Endothelial cell of umbilical vein (primary cell): ENCODE data around the gene TMEM269. TPM values are rescaled to one million over a fixed set of nuclear protein-coding genes. Genes with fewer than 3 reads are reported as not detected.

Experiments used
- BruUV-seq: library from RNA; stranded (reverse); fragments of 400-500 nt; replicated peaks from 2 replicates; lab custom pipeline; 2021; lab: Mats Ljungman, UMichigan
- CTCF ChIA-PET: fragments of 300-600, 350-600 bp; sonication (Branson Sonifier 250); formaldehyde crosslinking; loops from one replicate; lab custom pipeline; 2021; ENCODE audit warnings: antibody characterized with exemption, inconsistent platforms; lab: Charles Lee
- POLR2A ChIA-PET: fragments of 300-600, 350-600 bp; sonication (Branson Sonifier 250); formaldehyde crosslinking; loops from one replicate; lab custom pipeline; 2021; ENCODE audit warnings: antibody characterized with exemption, inconsistent platforms; lab: Charles Lee
- DNase-seq: peaks from one replicate; pipeline ENCODE4 v3.0.0-alpha.2; 2011; ENCODE audit warnings: low read depth, low spot score
- FAIRE-seq: peaks from 2 replicates; lab custom pipeline; 2011; peaks lifted over from hg19 to GRCh38; lab: Jason Lieb, UNC
- H2AFZ ChIP-seq: 2 replicates; pipeline ENCODE4 v1.6.0; 2012; ENCODE audit warnings: low read depth, low read length, control low read depth, inconsistent platforms
- H3K27ac ChIP-seq: 2 replicates; pipeline ENCODE4 v1.5.1; 2011; ENCODE audit warnings: low read depth, mild to moderate bottlenecking, control low read depth, low read length, moderate library complexity; ENCODE audit not compliant: insufficient read depth
- H3K27me3 ChIP-seq, 2 experiments: 2 replicates each; pipeline versions ENCODE4 v1.6.0 to v1.6.1; 2011; ENCODE audit warnings: low read length in 2 of 2, mixed read lengths in 1 of 2; ENCODE audit not compliant: control insufficient read depth in 2 of 2, insufficient read depth in 2 of 2
- H3K36me3 ChIP-seq, 2 experiments: 2 replicates in 1 of 2; 3 replicates in 1 of 2; pipeline ENCODE4 v1.5.1; 2011; ENCODE audit warnings: low read length in 2 of 2, mild to moderate bottlenecking in 1 of 2, moderate library complexity in 1 of 2; ENCODE audit not compliant: control insufficient read depth in 2 of 2, insufficient read depth in 2 of 2; ENCODE audit errors: extremely low read depth in 1 of 2
- H3K4me1 ChIP-seq: 3 replicates; pipeline ENCODE4 v1.5.1; 2011; ENCODE audit warnings: mild to moderate bottlenecking, low read length; ENCODE audit not compliant: control insufficient read depth, insufficient read depth; ENCODE audit errors: extremely low read depth
- H3K4me2 ChIP-seq: 2 replicates; pipeline ENCODE4 v1.6.1; 2011; ENCODE audit warnings: low read length, control low read depth, mixed read lengths; ENCODE audit not compliant: insufficient read depth
- H3K4me3 ChIP-seq, 3 experiments: fragments of 200-600 bp in 1 of 3; sonication (generic), shearing (Covaris generic) in 1 of 3; replicated peaks in 1 of 3; 2 replicates each; pipeline ENCODE4 v1.5.1; 2011 to 2016; ENCODE audit warnings: control low read depth in 3 of 3, low read length in 3 of 3, mild to moderate bottlenecking in 2 of 3, inconsistent platforms in 1 of 3, low read depth in 1 of 3, moderate library complexity in 1 of 3; ENCODE audit not compliant: insufficient read depth in 1 of 3
- H3K79me2 ChIP-seq: 2 replicates; pipeline ENCODE4 v1.6.0; 2012; ENCODE audit warnings: low read length, inconsistent platforms; ENCODE audit not compliant: control insufficient read depth, insufficient read depth
- H3K9ac ChIP-seq: replicated peaks from 2 replicates; pipeline ENCODE3; 2011; ENCODE audit warnings: low read length, control low read depth; ENCODE audit not compliant: insufficient read depth; ENCODE audit errors: extremely low read depth
- H3K9me1 ChIP-seq: replicated peaks from 3 replicates; pipeline ENCODE4 v1.6.0; 2011; ENCODE audit warnings: mild to moderate bottlenecking, low read length; ENCODE audit not compliant: control insufficient read depth, insufficient read depth; ENCODE audit errors: extremely low read depth
- H3K9me3 ChIP-seq: replicated peaks from 2 replicates; pipeline ENCODE4 v1.5.1; 2012; ENCODE audit warnings: low read length, inconsistent platforms; ENCODE audit not compliant: control insufficient read depth, insufficient read depth
- H4K20me1 ChIP-seq: replicated peaks from 2 replicates; pipeline ENCODE3; 2011; ENCODE audit warnings: mild to moderate bottlenecking, low read length; ENCODE audit not compliant: control insufficient read depth, insufficient read depth; ENCODE audit errors: extremely low read depth
- CTCF ChIP-seq, 2 donors: IDR thresholded peaks; 1 replicate in 1 of 2; 2 replicates in 1 of 2; pipeline ENCODE4 v1.5.1; 2011; ENCODE audit warnings: low read length in 2 of 2, mild to moderate bottlenecking in 2 of 2, moderate library complexity in 2 of 2, control low read depth in 1 of 2, inconsistent platforms in 1 of 2, low read depth in 1 of 2; ENCODE audit not compliant: insufficient read depth in 1 of 2; ENCODE audit errors: extremely low read depth in 1 of 2
- EZH2 ChIP-seq: IDR thresholded peaks from 2 replicates; pipeline ENCODE4 v1.6.1; 2012; ENCODE audit warnings: borderline replicate concordance, low read depth, mild to moderate bottlenecking, moderate library complexity, low read length, inconsistent platforms; ENCODE audit not compliant: severe bottlenecking
- FOS ChIP-seq: IDR thresholded peaks from 2 replicates; pipeline ENCODE4 v1.6.1; 2011; ENCODE audit warnings: mild to moderate bottlenecking, low read length, moderate library complexity, borderline replicate concordance; ENCODE audit not compliant: insufficient read depth
- GATA2 ChIP-seq: IDR thresholded peaks from 2 replicates; pipeline ENCODE4 v1.7.0; 2011; ENCODE audit warnings: low read depth, mild to moderate bottlenecking, moderate library complexity, mixed read lengths, low read length; ENCODE audit not compliant: insufficient read length, insufficient read depth
- JUN ChIP-seq: IDR thresholded peaks from 2 replicates; pipeline ENCODE4 v1.6.1; 2011; ENCODE audit warnings: borderline replicate concordance, low read depth; ENCODE audit not compliant: insufficient read length, insufficient read depth
- MAX ChIP-seq: IDR thresholded peaks from 2 replicates; pipeline ENCODE4 v1.6.1; 2011; ENCODE audit not compliant: insufficient read depth, insufficient read length
- MYC ChIP-seq: IDR thresholded peaks from one replicate; pipeline ENCODE4 v1.6.1; 2011; ENCODE audit warnings: mild to moderate bottlenecking, low read depth, low read length
- POLR2A ChIP-seq: IDR thresholded peaks from 2 replicates; pipeline ENCODE4 v1.6.1; 2012; ENCODE audit warnings: low read depth, mild to moderate bottlenecking, control low read depth, low read length
- POLR2AphosphoS5 ChIP-seq: IDR thresholded peaks from 2 replicates; pipeline ENCODE4 v1.6.1; 2012; ENCODE audit warnings: low read depth, mild to moderate bottlenecking, control low read depth, low read length, moderate library complexity; ENCODE audit not compliant: insufficient read depth
- dilution Hi-C: fragments of 300-500 bp; cut with MboI; formaldehyde crosslinking; loops from one replicate; pipeline ENCODE4 v1.15.0; 2019; ENCODE audit warnings: low sequenced_read_pairs; ENCODE audit not compliant: extremely low pct_ligation_motif_present
- intact Hi-C: fragments of 100-400 bp; cut with micrococcal nuclease; formaldehyde crosslinking; loops from one replicate; pipeline ENCODE4 v1.10.0; 2022
- polyA plus RNA-seq, 4 experiments: library from polyadenylated mRNA; depleted of rRNA in 3 of 4; stranded (reverse) in 3 of 4; unstranded in 1 of 4; fragments of >200 nt; gene quantifications; 2 replicates each; pipeline versions ENCODE4 v1.2.1 to v1.2.3, GENCODE V29; 2011 to 2012; ENCODE audit warnings: missing spikeins in 1 of 4
- total RNA-seq: library from RNA; stranded (reverse); gene quantifications from 2 replicates; pipeline ENCODE4 v1.2.3, GENCODE V29; 2021

TMEM269 gene
- total and polyA plus RNA-seq, 2 donors (not counting 3 experiments of a cell fraction or from before 2014, with no cell fraction given): 0.03 TPM; not detected in 1

GRCh38 chr1:42742617-42743316, 42.0 kb upstream of the TMEM269 start:
- Histone ChIP-seq H3K9ac (no peak overlapping the region), H3K27me3 (no peaks in the 10 kb centered on the region), H4K20me1 (no peaks in the 10 kb centered on the region), H2AFZ (no peak overlapping the region), H3K4me3 (no peak overlapping the region), H3K27ac (no peak overlapping the region), H3K4me2 (no peak overlapping the region), H3K79me2 (no peaks in the 10 kb centered on the region), H3K9me3 (no peaks in the 10 kb centered on the region), H3K36me3 (peaks cover 0 to 17% of the 10 kb centered on the region in 2 experiments), H3K9me1 (no peaks in the 10 kb centered on the region), H3K4me1 (no peaks in the 10 kb centered on the region)
- intact Hi-C loops (no loop called here), dilution Hi-C loops (no loop called here)
- BruUV-seq: no TSS peak
- no peak for TF ChIP-seq FOS
- TF ChIP-seq MAX: no peak
- TF ChIP-seq POLR2A: no peak
- TF ChIP-seq JUN: no peak
- no peak for TF ChIP-seq MYC
- TF ChIP-seq EZH2: no peak
- no peak for TF ChIP-seq POLR2AphosphoS5
- no peak for TF ChIP-seq GATA2
- TF ChIP-seq CTCF (IDR thresholded peaks at IDR 0.05; ENCODE audit: extremely low read depth in 1 of 2, insufficient read depth in 1 of 2, low read depth in 1 of 2, low read length in 2 of 2): no peak
- no peak for FAIRE-seq
- ChIA-PET POLR2A (interaction anchor here (0.7 kb wide), 1 partner anchor 189 kb away, joined by 3 read pairs; no protein-coding TSS in a partner anchor), CTCF (interaction anchor here (1.2 to 6.1 kb wide), 2 partner anchors 10 to 165 kb away, joined by 3 to 79 read pairs; no protein-coding TSS in a partner anchor)
- DNase-seq: no peak
